ENCODE data around the gene PHB1. TPM values are rescaled to one million over a fixed set of nuclear protein-coding genes. Genes with fewer than 3 reads are reported as not detected.

PHB1 gene
- total RNA-seq: 194 and 197 TPM in 2 replicates

DNA sequence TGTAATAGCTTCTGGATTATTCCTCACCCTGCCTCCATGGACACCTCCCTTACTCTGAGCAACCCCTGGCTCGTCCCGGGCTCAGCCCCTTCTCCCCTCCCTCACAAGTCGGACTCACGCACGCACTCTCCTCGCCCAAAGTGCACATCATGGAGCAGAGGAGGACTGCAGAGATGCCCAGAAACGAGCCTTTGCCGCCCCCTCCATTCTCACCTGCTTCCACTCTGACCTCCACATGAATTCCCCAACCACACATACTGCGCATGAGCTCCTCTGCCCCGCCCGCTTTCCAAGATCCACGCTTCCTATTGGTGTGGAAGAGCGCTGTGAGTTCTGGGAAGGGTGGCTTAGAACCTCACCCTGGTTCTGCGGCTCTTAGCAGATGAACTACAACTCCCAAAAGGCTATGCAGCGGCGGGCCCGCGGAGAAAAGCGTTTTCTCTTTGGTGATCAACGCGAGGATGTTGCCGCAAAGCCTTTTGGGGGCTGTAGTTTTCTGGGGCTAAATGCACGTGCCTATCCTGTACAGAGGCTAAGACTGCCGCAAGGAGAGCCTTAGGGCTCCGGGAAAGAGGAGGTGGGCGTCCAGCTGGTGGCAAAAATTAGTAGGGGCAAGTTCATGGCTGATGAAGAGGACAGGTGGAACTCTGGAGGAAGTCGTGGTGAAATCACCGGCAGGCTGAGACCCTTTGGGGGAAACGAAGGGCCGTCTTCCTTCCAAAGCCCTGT lies at the start of gene PHB1:
Gene PHB1, minus strand, starts transcription at position 261 of the 729 bp plus-strand sequence. CDS start 1,618 bp downstream, outside the sequence.

GRCh38 chr17:49361902-49362722 lies 52.6 kb downstream of the PHB1 start, which contains the start of gene ZNF652:
Gene ZNF652, minus strand, starts transcription at chr17:49362250. Its CDS starts 44,525 bp downstream, at chr17:49317725.

Other genes with a start within 250 kb of the PHB1 start
- 0.17 and 1.0 TPM in 2 replicates for gene GNGT2, start 204.3 kb downstream of the PHB1 start, total RNA-seq
- gene ABI3, start 204.2 kb downstream of the PHB1 start, total RNA-seq: 2.2 and 3.4 TPM in 2 replicates
- gene PHOSPHO1, start 184.1 kb downstream of the PHB1 start, total RNA-seq: 0.34 and 1.3 TPM in 2 replicates
- gene ZNF652, start 52.6 kb downstream of the PHB1 start, total RNA-seq: 4.8 and 4.9 TPM in 2 replicates
- gene NGFR, start 80.4 kb upstream of the PHB1 start, total RNA-seq: under 0.01 TPM in 1 of 2 replicates, not detected in the other
- under 0.01 TPM in 1 of 2 replicates, not detected in the other for gene NXPH3, start 161.0 kb upstream of the PHB1 start, total RNA-seq

Data from bronchus fibroblast of lung (primary cell).